ENCODE data around the gene CYP4Z1.
"Not testable (repeated sequence)": the region's sequence is repeated elsewhere in the genome, so short reads cannot be mapped to it uniquely, and the experiment has no call there.

Gene CYP4Z1, protein sequence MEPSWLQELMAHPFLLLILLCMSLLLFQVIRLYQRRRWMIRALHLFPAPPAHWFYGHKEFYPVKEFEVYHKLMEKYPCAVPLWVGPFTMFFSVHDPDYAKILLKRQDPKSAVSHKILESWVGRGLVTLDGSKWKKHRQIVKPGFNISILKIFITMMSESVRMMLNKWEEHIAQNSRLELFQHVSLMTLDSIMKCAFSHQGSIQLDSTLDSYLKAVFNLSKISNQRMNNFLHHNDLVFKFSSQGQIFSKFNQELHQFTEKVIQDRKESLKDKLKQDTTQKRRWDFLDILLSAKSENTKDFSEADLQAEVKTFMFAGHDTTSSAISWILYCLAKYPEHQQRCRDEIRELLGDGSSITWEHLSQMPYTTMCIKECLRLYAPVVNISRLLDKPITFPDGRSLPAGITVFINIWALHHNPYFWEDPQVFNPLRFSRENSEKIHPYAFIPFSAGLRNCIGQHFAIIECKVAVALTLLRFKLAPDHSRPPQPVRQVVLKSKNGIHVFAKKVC

DNA sequence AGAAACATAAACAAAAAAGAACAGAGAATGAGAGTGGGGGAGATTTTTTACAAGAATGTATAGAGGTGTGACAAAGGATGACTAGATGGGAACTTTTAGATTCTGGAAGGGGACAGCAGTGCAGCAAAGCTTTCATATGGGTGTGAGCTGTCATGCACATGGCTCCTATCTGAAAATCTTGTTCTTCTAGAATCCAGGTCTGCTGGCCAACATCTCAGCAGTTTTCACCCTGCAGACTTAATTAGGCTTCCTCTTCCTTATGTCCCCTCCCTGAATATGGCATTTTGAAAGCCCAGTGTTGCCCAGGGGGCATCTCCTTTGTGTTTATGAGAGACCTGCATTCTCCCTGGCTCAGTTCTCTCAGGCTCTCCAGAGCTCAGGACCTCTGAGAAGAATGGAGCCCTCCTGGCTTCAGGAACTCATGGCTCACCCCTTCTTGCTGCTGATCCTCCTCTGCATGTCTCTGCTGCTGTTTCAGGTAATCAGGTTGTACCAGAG, at the start of gene CYP4Z1:
Gene CYP4Z1, plus strand, starts transcription at position 135 of the 498 bp plus-strand sequence. Its CDS starts 260 bp downstream, at position 395.
- no peak for DNase-seq

GRCh38 chr1:47021070-47021469, 46.0 kb upstream of the CYP4Z1 start:
- DNase-seq: no peak

- no peak for DNase-seq
These were observed 43.5 kb upstream of the CYP4Z1 start, which contains the start of gene CYP4X1 for GRCh38 chr1:47023268-47024140. CYP4X1 (plus strand) TSS chr1:47023669; CDS start chr1:47023818, 149 bp downstream.

- DNase-seq: no peak
These were observed 42.8 kb upstream of the CYP4Z1 start for GRCh38 chr1:47024141-47024801.

DNA sequence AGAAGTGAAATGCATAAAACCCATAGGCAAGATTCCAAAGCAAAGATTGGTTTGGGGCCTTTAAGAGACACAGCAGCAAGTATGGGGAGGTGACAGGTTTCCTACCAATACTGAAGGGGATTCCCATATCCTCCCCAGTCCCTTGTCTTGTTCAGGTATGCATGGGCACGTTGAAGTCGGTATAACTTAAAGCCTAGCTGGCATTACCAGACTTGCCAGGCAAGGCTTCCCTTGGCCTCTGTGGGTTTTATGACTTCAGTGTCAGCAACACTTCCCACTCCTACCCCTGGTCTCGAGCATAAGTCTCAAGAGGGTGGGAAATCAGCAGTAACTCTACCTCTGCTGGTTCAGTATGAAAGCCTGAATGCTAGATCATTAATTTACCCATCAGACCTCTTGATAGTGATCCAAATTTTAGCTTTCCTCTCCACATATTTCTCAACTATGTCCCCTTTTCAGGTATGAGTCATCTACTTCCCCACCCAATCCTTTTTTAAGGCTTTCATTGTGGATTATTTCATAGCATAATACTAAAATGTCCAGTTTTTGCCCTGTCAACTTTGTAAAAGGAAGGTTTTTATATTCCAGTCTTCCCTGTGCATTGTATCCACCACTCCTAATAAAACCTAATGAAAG, 36.7 kb upstream of the CYP4Z1 start:
- DNase-seq: no peak

DNA sequence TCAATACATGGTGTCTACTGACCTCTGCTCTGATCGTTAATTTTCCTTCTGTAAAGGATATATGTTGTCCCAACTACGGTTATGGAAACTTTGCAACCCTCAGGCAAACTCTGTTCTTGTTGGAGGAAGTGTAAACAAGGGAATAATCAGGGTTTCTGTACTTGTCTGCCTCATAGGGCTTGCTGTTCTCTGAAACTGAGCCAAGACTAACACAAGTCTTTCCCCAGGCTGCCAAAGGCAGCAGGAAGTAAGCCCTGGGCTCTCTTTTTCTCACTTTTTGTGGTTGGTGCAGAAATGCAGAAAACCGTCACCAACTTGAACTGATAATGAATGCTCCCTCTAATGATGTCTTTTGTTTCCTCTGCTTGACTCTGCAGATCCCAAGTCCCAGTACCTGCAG, 36.0 kb upstream of the CYP4Z1 start:
- no peak for DNase-seq

GRCh38 chr1:47031585-47031984, 35.4 kb upstream of the CYP4Z1 start:
- no peak for DNase-seq

DNA sequence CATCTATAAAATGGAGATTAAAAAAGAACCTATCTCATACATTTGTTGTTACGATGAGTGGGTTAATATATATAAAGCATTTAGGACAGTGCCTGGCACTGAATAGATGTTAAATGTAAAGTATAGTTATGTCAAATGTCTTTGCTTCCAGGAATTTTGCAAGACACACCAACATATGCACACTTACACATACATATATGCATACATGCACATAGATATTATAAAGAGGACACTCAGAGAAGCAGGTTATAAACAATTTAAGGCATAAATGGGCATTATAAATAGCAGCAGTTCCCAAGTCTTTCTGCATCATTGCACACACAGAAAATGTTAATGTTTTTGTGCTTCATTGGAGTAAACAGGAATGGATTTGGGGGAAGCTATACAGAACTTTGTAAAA, 30.3 kb upstream of the CYP4Z1 start:
- DNase-seq: no peak

DNA sequence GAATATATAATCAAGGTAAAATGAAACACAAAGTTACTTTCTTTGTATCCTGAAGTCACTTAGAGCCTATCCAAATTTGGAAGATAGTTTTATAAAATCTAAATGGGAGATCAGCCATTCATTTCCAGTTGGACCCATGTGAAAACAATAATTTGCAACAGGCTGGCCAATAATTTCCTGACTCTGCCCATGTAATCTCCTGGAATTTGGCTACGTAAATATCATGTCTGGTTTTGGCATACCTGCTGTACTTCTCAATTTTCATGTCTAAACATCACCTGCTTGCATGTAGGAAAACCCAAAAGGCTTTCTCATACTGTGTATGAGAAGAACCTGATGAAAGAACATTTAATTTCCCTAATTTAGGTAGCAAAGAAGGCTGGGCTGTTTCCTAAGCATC, 7.7 kb upstream of the CYP4Z1 start:
- DNase-seq: no peak

GRCh38 chr1:47069080-47069479, 2.0 kb downstream of the CYP4Z1 start:
- not testable (repeated sequence) for DNase-seq

DNA sequence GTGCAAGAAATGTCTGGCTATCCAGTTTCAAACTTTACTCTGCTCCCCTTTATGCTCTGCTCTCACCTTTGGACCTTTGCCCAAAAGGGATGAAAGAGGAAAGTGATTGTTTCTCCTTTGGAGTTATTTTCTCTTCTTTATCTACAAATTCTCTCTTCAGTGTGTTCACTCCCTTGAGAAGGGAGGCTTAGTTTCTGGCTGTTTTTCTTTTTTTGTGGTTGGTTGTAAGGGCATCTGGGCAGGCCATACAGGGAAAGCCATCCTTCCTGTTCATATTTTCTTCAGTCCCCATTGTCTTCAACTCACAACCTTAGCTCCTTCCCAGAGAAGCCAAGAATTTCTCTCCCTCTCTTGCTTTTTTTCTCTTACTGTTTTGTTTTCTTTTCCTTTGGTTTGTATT, 2.5 kb downstream of the CYP4Z1 start:
- not testable (repeated sequence) for DNase-seq

DNA sequence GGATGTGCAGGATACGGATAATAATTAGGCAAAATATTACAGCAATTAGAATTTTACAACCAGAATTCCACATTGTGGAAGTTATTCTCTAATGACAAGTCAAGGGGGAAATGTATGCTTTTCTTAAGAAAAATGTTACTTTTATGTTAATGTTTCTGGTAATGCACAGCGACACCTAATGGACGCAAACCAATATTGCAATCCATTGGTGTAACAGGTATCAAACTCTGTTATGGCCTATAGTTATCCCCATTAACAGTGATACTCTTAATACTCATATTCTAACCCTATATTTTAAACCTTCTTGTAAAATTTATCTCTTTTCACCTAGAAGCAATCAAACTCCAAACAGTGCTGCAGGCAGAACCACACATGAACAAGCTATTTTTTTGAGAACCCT, 22.3 kb downstream of the CYP4Z1 start:
- not testable (repeated sequence) for DNase-seq

DNA sequence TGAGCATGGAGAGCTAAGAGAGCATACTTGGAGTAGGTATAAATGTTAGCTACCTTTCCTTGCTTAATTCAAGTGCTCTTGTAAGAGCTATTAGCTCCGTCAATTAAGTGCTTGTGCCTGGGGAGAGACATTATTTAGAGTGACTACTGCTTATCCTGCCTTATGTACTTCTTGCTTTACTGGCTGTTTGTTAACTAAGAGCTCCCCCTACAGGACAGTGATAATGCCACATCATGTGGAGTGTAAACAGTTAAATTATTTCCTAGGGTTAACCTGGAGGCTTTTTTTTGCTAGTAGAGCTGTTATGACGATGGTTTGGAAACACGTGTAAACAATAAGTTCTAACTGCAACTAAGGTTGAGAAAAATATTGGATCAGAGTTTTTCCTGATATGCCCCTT, 24.4 kb downstream of the CYP4Z1 start:
- DNase-seq: not testable (repeated sequence)

DNA sequence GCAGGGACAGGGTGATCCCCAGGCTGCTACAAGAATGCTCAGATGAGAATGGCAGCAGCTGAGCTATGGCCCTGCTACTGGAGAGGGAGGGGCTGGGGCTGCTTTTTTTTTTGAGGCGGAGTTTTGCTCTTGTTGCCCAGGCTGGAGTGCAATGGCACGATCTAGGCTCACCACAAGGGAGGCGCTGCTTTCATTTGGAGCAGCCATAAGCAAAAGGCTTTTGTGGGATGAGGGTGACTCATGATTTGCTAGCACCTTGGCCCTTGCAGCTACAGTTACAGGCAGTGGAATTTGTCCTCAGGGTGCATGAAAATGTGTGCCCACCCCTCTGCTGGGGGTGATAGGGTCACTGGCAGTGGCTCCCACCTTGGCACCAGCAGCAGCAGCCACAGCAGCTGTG, 37.8 kb downstream of the CYP4Z1 start:
- DNase-seq: no peak

DNA sequence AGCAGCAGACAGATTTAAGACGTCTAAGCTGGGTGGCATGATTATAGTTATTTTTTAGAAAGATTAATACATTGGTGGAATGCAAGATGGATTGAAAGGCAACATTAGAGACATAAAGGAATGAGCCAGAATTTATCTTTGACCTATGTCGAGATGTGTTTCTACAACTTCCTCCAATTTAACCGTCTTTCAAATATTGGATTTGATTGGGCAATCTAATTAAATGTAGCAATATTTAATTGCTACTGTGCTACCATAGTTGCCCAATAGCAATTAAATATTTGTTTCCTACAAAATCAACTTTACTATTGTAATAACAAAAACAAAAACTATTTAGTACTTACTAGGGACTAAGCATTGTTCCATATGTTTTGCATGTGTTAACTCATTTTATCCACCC, 39.8 kb downstream of the CYP4Z1 start:
- DNase-seq: no peak

GRCh38 chr1:47107851-47108574, 41.0 kb downstream of the CYP4Z1 start:
- peak; percentile 19 for DNase-seq

- DNase-seq: not testable (repeated sequence)
These were observed 42.5 kb downstream of the CYP4Z1 start for GRCh38 chr1:47109482-47109881.

- DNase-seq: no peak
These were observed 46.1 kb downstream of the CYP4Z1 start for GRCh38 chr1:47113178-47113577.

DNA sequence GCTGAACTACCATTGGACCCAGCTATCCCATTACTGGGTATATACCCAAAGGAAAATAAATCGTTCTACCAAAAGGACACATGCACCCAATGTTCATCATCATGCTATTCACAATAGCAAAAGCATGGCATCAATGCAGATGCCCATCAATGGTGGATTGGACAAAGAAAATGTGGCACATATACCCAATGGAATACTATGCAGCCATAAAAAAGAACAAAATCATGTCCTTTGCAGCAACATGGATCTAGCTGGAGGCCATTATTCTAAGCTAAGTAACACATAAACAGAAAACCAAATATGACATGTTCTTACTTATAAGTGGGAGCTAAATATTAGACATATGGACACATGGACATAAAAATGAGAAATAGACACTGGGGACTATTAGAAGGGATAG, 54.0 kb downstream of the CYP4Z1 start:
- DNase-seq: not testable (repeated sequence)

- not testable (repeated sequence) for DNase-seq
These were observed 57.8 kb downstream of the CYP4Z1 start for GRCh38 chr1:47124834-47125233.

DNA sequence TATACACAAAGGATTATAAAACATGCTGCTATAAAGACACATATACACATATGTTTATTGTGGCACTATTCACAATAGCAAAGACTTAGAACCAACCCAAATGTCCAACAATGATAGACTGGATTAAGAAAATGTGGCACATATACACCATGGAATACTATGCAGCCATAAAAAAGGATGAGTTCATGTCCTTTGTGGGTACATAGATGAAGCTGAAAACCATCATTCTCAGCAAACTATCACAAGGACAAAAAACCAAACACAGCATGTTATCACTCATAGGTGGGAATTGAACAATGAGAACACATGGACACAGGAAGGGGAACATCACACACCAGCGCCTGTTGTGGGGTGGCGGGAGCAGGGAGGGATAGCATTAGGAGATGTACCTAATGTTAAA, 60.0 kb downstream of the CYP4Z1 start:
- not testable (repeated sequence) for DNase-seq

DNA sequence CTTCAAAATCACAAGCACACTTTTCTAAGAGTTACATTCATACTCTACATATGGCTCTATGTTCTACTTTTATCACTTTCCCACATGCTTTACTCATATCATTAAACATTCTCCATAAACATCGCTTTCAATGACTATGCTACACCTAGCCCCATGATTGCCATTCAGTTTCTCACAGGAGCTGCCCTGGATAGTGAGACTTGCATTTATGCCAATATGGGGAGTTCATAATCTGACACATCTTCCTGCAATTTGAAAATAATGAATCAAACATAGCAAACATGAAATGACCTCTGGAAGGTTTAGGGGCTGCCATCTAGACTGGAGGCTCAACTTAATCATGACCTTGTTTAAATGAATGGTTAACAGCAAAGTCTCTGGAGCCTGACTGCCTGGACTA, 61.2 kb downstream of the CYP4Z1 start:
- DNase-seq: no peak

All from MV-4-11 (cell line).